A549 treated with ZK216348 at 1 μM for 4 hours (cell line): ENCODE data around the gene SAFB2. TPM values are rescaled to one million over a fixed set of nuclear protein-coding genes. Genes with fewer than 3 reads are reported as not detected.

Experiments
- total RNA-seq: library from RNA; stranded (reverse); fragments of 200-300 nt; extraction: Qiagen RNA extraction; gene quantifications from 5 replicates; pipeline ENCODE4 v1.2.3, GENCODE V29; 2022; ENCODE audit warnings: low read depth

The SAFB2 gene
- total RNA-seq, result 26.4 to 42.2 TPM (median 40.8 TPM) in 5 replicates

DNA sequence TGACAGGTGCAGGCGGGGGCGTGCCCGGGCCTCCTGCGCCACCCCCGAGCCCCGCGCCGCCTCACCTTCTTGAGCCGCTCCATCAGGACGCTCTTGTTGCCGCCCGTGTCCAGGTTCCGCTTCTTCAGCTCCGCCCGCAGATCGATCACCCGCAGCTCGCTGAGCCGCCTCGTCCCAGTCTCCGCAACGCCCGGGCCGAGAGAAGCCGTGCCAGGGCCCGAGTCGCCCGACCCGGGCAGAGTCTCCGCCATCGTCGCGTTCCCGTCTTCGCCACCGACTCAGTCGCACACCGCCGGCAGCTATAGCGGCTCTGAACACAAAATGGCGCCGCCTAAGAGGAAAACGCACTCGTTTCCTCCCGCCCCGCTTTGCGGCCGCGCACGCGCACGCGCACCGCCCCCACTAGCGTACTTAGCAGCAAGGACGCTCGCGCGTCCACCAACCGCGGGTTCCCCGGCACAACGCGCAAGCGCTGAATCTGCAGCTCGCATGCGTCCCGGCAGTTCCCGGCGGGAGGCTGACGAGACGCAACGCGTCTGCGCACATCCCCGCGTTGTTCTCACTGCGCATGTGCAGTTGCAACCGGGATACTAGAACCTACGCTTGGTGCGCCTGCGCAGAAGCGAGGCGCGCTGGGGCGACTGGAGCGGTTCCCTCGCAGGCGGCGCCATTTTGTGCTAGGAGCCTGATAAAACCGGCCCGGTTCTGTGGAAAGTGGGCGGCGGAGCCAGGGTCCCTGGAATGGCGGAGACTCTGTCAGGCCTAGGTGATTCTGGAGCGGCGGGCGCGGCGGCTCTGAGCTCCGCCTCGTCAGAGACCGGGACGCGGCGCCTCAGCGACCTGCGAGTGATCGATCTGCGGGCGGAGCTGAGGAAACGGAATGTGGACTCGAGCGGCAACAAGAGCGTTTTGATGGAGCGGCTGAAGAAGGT, at the start of gene SAFB2, which contains the start of gene SAFB:
SAFB2 (minus strand) TSS at position 312 of the 932 bp plus-strand sequence; CDS start at position 251, 61 bp downstream.
SAFB (plus strand) TSS at position 619 of the 932 bp plus-strand sequence; CDS start at position 742, 123 bp downstream.

DNA sequence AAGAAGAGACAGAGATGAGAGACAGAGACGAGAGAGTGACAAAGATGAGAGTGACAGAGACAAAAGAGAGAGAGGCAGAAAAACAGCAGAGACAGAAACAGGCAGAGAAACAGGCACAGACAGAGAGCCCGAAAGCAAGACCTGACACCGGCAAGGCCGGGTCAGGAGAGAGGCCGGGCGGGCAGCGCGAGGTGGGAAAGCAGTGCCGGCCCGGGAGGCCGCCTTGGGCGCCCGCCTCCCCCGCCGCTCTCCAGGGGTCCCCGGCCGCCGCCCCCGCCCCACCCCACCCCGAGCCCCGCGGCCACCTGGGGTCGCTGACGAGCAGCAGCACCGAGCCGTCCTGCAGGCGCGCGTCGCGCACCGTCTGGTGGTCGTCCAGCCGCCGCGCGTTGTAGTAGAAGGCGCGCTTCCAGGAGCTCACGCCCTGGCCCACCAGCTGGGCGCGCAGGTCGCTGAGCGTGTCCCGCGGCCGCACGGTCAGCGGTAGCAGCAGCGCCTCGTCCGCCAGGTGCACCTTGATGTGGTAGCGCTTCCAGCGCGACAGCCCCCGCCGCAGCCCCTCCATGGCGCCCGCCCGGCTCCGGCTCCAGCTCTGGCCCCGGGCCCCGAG, 55.1 kb downstream of the SAFB2 start, which contains the start of gene TINCR:
TINCR (minus strand) TSS at position 594 of the 610 bp plus-strand sequence.

Other genes starting within 250 kb of the SAFB2 start
- gene ZNRF4, start 167.4 kb downstream of the SAFB2 start, total RNA-seq, result not detected in 5 replicates
- 1.4 to 2.9 TPM (median 2.5 TPM) in 5 replicates for gene TINCR, start 54.8 kb downstream of the SAFB2 start, total RNA-seq
- gene SAFB, start 307 bp upstream of the SAFB2 start, total RNA-seq, result 49.2 to 62.7 TPM (median 58.9 TPM) in 5 replicates
- 40.6 to 69.2 TPM (median 63.8 TPM) in 5 replicates for gene MICOS13, start 57.7 kb upstream of the SAFB2 start, total RNA-seq
- 4.3 to 5.0 TPM (median 4.6 TPM) in 5 replicates for gene HSD11B1L, start 58.3 kb upstream of the SAFB2 start, total RNA-seq
- 676 to 817 TPM (median 781 TPM) in 5 replicates for gene RPL36, start 67.5 kb upstream of the SAFB2 start, total RNA-seq
- 40.9 to 63.7 TPM (median 63.2 TPM) in 5 replicates for gene LONP1, start 97.4 kb upstream of the SAFB2 start, total RNA-seq
- gene CATSPERD, start 97.9 kb upstream of the SAFB2 start, total RNA-seq, result not detected in 5 replicates
- 1.2 to 2.7 TPM (median 2.5 TPM) in 5 replicates for gene PRR22, start 162.0 kb upstream of the SAFB2 start, total RNA-seq
- 29.2 to 35.5 TPM (median 32.6 TPM) in 5 replicates for gene DUS3L, start 168.4 kb upstream of the SAFB2 start, total RNA-seq
- gene NRTN, start 182.3 kb upstream of the SAFB2 start, total RNA-seq, result 0.78 to 1.6 TPM (median 0.81 TPM) in 4 of 5 replicates, not detected in the other
- gene FUT6, start 216.9 kb upstream of the SAFB2 start, total RNA-seq, result not detected in 5 replicates
- gene FUT3, start 228.7 kb upstream of the SAFB2 start, total RNA-seq, result 0.12 TPM in 1 of 5 replicates, not detected in the others
- not detected in 5 replicates for gene FUT5, start 247.8 kb upstream of the SAFB2 start, total RNA-seq